Fibroblast of skin of right biceps (primary cell): Measurements from ENCODE around the gene PYDC1.
"Not testable (repeated sequence)": the region's sequence is repeated elsewhere in the genome, so short reads cannot be mapped to it uniquely, and the experiment has no call there.

Experiments
- DNase-seq: peaks from one replicate; pipeline ENCODE4 v3.0.0-alpha.2; 2013

Gene PYDC1

DNA sequence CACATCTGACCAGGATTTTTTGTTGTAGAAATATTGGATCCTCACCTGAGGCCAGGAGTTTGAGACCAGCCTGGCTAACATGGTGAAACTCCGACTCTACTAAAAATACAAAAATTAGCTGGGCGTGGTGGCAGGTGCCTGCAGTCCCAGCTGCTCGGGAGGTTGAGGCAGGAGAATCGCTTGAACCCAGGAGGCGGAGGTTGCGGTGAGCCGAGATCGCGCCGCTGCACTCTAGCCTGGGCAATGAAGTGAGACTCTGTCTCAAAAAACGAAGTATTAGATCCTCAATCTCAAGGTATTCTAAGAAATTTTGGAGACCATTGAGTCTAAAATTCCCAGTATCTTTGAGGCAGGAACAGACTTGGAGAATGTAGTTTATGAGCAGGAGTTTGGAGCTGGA, 21.1 kb downstream of the PYDC1 start:
- not testable (repeated sequence) for DNase-seq

DNA sequence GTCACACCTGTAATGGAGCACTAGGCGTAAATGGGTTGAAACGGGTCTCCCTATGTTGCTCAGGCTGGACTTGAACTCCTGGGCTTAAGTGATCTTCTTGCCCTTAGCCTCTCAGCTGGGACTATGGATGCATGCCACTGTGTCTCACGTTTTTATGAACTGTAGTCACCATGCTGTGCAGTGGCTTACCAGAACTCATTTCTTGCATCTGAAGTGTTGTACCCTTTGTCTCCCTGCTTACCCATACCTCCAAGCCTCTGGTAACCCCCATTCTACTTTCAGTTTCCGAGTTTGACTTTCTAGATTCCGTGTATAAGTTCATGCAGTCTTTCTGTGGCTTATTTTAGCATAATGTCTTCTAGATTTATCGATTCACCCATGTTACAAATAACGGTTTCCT, 22.0 kb downstream of the PYDC1 start:
- no peak for DNase-seq

DNA sequence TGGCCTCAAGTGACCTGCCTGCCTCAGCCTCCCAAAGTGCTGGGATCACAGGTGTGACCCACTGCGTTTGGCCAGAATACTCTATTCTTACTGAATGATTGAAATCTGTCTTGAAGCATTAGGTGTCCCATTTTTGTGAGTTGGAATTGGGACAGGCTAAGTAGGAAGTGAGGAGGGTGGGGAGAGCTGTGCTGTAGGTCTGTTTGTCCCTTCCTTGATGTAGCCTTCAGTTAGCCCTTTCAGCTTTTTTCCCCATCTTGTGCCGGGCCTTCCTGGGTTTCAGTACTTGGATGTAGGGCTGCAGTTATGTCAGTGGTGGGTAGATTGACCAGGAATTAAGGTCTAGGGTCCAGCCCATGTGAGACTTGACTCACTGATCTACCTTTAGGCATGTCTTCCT, 23.1 kb downstream of the PYDC1 start:
- DNase-seq = no peak

DNA sequence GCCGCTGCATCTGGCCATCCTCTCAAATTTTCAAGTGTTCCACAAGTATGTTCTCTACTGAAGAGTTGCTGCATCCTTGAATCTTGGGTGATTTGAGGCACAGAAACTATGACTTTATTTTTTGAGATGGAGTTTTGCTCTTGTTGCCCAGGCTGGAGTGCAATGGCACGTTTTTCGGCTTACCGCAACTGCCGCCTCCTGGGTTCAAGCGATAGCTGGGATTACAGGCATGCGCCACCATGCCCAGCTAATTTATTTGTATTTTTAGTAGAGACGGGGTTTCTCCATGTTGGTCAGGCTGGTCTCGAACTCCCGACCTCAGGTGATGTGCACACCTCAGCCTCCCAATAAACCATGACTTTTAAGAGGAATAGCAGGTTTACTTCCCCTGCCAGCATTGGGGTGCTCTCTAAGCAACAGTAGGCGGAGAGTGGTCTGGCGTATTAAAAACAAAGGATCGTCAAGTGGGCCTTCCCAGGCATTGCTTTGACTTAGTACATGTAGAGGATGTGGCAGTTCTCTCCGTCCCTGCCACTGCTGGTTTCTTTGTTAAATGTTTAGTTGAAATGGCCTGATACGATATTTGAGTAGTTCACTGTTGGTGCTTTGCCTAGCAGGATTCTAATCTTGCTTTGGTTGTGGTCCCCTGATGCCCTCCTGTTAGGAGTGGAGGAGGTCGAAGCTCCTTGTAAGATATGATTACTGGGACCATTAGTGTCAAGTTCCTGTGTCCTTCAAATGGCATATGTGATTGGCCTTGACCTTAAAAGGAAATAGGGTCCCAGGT, 23.9 kb downstream of the PYDC1 start:
- DNase-seq = no peak

DNA sequence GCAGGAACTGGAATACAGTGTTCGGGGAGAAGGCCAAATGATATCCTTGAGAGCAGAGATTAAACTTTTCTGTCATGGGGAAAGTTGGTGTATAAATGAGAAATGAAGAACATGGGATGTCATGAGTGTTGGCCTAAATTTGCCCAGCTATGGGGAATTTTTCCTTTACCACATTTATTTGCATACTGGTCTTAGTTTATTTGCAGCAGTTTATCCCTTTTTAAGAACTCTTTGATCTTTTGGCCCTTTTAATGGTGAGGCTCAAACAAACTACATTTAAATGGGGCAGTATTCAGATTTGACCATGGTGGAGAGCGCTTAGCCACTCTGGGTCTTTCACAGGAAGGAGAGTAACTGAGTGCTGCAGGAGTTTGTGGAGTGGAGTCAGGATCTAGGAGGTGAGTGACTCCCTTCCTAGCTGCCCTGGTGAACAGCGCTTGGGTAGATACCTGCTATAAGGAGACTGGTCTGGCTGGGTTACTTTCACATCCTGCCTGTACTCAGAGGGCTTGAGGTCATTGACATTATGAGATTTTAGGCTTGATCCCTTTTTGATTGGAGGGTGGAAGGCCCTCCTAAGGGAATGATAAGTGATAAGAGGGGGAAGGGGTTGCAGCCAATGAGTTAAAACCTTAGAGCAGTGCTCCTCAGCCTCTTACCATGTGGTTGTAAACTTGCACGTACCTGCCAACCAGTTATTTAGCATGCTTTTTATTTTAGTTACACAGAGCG, 25.1 kb downstream of the PYDC1 start:
- DNase-seq = no peak

DNA sequence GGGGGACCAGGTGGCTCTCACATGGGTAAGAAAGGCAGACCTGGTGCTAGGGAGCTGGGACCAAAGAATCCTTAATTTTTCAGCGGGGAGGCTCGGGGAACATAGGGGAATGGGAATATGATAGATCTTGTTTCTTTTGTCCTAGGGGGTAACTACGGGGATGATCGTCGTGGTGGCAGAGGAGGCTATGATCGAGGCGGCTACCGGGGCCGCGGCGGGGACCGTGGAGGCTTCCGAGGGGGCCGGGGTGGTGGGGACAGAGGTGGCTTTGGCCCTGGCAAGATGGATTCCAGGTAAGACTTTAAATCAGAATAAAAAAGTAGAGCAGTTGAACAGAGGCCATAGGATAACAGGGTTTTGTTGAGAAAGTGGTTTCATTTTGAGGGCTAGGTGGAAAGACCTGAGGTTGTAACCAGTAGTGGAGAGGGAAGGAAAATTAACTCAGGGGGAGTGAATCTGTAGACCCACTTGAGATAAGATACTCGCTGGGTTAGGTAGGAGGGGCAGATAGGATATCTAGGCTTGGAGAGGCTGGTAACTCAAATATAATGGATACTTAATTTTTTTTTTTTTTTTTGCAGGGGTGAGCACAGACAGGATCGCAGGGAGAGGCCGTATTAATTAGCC, 26.0 kb downstream of the PYDC1 start:
- DNase-seq = no peak

DNA sequence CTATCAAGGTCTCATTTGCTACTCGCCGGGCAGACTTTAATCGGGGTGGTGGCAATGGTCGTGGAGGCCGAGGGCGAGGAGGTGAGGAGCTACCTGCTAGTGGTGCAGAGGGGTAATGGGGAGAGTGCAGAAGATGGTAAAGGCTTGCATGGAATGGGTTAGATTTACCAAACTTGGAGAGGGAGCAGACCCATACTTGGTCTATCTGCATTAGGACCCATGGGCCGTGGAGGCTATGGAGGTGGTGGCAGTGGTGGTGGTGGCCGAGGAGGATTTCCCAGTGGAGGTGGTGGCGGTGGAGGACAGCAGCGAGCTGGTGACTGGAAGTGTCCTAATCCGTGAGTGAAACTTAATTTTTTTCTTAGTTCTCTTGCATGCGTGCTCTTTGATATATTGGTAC, 26.9 kb downstream of the PYDC1 start:
- no peak for DNase-seq

DNA sequence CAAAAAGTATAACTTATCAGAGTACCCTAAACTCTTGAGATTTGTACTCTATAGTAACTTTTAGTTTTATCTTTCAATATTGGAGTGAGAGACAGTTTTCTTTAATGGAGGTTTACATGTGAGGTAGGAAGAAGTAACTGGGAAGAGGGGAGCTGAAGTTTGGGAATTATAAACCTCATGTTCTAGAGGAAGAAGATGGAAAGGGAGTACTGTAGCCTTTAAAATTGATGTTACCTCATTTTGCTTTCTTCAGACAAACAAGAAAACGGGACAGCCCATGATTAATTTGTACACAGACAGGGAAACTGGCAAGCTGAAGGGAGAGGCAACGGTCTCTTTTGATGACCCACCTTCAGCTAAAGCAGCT, 27.5 kb downstream of the PYDC1 start:
- no peak for DNase-seq

DNA sequence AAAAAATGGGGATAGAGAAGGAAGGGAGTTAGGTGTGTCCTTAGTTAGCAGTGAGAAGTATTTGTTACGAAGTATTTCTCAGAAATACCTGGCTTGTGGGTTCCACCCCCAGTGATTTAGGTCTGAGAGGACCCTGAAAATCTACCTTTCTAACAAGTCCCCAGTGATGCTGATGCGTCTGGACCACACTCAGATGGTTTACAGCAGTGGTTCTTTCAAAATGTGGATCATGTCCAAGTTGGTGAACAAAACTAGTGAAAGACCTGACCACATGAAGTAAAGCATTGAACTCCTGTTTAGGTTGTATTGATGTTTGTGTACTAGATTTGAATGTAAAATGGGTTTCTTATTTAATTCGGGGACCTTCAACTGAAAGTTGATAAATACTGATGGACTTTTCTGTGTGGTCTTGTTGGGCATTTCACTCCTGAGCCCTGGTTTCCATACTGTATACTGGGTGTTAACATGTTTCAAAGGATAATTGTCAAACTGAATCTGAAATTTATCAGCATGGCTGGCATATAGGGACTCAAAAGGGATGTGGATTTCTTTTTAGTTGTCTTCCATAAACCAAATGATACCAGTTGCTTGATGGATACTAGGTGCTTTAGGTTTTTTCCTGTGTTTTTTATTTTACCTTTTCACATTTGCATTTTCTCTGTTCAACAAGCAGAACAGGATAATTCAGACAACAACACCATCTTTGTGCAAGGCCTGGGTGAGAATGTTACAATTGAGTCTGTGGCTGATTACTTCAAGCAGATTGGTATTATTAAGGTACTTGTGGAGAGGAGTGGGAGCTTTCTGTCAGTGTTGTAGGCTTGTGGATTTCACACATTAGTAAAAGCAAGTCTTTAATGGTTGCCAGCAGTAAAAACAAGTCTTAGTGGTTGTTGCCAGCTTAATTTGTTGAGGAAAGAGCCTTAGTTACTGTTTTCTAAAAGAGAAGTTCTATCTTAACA, 28.2 kb downstream of the PYDC1 start:
- DNase-seq = no peak

DNA sequence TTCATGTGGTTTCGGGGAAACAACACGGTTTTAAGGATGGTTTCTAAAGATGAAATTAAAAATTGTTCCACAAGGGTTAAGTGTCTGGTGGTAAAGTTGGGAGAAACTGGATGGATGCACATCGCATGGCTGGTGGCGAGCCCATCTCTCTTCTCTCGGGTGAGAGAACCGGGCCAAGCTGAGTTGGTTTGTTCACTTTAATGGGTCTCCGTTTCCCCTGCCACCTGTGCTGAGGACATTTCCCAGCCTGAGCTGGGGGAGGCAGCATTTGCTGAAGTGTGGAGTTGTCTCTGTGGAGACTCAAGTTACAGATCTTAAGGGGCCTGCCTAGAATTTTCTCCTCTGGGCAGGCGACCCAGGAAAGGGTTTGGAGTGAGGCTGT, 29.1 kb downstream of the PYDC1 start:
- no peak for DNase-seq

DNA sequence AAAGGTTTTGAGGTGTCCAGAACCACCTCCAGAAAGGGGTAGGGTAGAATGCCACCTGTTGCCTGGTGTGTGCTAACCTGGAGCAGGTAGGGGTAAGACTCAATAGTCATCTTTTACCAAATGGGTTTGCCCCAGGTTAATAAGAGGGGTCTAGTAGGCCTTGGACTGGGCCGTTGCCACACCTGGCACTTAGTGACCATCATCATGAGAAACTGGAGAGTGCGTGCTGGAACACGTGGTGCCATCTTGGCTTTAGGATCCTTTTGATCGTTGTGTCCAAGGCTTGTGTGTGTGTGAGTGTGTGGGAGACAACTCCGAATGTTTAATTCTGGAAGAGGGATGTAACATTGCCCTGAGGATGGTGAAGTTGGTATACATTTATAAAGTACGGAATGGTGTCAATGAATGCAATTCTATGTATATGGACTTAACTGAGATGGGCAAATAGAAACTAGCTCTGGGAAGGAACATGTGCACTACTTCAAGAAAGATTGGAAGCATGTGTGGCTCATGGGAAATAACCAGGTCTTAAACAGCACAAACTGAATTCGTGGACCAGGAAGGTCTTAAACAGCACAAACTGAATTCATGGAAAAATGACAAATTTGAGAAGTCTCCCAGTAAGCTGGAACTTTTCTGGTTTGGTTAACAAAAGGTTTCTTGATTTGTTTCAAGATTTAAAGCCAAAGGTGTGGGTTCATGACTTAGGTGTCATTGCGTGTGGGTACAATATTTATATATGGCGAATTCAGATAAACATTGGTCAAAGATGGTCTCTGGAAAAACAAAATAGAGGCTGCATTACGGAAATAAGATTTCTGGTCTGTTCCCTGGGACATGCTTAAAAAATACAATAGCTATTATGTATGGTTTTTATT, 29.8 kb downstream of the PYDC1 start:
- DNase-seq = no peak

DNA sequence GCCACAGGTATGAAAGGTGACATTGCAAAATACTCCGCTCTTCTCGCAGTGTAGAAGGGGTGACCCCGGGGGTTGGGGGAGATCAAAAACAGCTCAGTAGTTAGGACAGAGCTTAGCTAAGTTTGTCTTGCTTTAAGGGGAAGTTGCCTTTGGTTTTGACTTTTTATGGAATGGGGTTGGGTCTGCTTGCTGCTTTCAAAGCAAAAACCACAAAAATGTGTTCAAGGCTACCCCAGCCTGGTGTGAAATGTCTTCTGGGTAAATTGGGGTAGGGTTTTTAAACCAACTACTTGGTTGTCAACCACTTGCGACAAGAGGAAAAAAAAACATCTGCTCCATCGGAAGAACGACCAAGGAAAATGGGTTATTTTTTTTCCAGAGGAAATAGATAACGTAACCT, 30.8 kb downstream of the PYDC1 start:
- DNase-seq = no peak

DNA sequence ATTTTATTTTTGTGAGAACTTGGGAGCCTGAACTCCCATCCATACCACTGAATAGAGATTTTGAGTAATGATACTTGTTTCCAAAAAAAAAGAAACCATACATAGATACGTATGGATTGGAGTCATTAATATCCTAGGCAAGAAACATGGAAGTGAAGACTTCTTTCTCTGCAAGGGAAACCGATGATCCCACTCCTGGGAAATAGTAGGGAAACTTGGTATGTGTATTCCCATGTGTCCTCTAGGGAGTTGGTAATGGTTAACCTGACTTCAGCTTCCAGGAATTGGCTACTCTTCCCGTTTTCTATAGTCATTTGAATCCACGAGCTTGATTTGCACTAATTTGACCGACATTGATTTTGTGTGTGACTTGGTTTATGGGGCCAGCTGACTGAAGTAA, 31.6 kb downstream of the PYDC1 start:
- no peak for DNase-seq

DNA sequence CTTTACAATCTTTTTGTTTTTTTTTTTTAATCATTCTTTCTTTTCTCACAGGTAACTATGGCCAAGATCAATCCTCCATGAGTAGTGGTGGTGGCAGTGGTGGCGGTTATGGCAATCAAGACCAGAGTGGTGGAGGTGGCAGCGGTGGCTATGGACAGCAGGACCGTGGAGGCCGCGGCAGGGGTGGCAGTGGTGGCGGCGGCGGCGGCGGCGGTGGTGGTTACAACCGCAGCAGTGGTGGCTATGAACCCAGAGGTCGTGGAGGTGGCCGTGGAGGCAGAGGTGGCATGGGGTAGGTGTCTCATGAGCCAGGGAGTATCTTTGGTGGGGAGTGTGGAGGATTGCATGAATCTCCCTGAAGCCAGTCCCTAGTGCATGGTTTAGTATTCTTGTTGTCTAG, 32.0 kb downstream of the PYDC1 start:
- DNase-seq = no peak

DNA sequence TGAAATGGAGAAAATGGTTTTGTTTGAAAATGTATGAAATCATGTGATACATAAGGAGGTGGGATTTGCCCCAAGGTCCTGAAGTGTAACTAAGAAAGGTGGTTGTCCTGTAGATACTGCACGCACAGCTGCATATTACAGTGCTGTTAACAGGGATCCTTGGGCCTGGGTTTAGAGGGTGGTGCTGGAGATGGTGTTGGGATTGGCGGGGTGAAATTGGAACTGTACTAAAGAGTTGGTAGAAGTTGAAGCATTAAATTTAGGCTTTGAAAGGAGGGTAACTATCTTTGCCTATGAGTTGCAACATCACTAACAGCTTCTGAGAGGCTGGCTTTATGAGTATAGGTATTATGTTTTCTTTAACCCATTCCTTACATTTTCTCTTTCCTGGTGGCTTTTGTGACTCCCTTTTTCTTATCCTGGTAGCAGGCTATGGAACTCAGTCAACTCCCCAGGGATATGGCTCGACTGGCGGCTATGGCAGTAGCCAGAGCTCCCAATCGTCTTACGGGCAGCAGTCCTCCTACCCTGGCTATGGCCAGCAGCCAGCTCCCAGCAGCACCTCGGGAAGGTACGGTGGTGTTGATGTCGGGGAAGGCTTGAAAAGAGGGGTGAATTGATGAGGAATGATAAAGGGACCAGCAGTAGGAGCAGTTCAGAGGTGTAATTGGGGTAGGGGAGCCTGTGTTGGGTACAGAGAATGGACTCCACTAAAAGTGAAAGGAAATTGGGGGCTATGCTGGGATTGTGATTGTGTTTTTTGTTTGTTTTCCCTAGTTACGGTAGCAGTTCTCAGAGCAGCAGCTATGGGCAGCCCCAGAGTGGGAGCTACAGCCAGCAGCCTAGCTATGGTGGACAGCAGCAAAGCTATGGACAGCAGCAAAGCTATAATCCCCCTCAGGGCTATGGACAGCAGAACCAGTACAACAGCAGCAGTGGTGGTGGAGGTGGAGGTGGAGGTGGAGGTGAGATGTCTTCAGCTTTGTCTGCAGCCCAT, 33.2 kb downstream of the PYDC1 start:
- DNase-seq = no peak

DNA sequence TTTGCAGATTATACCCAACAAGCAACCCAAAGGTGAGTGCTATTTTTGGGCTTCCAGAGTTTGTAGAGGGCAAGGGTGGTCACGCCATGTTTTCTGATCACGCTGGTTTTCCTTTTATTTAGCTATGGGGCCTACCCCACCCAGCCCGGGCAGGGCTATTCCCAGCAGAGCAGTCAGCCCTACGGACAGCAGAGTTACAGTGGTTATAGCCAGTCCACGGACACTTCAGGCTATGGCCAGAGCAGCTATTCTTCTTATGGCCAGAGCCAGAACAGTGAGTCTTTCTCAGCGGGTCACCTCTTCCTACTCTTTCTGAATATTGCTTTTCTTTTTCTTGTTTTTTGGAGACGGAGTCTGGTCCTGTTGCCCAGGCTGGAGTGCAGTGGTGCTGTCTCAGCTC, 34.5 kb downstream of the PYDC1 start:
- DNase-seq = no peak

DNA sequence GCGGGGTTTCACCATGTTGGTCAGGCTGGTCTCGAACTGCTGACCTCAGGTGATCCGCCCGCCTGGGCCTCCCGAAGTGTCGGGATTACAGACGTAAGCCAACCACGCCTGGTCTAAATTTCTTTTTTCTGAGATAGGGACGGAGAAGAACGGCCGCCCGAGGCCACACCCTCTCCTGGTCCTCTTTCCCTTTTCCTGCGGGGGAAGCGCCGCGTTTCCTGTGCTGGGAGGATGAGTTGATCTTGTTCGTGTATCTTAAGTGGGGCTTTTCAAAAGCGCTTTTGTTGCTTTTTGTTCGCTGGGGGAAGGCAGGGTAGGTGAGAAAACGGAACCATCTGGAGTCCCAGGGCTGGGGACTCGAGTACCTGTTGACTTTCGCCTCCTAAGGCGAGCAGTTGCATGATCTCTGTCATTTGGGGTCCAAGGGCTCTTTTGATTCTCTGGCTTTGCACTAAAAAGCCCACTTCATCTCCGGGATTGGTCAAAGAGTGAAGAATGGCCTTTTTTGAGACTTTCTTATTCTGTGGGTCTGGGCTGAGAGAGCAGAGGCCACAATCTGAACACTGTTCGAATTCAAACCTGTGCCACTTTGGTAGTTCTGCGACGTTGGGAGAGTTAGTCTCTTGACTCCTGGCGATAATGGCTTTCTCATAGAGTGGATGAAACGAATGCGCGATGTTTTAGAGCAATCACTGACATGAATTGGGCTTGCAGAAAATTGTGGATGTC, 35.7 kb downstream of the PYDC1 start:
- peak; percentile 44 for DNase-seq

DNA sequence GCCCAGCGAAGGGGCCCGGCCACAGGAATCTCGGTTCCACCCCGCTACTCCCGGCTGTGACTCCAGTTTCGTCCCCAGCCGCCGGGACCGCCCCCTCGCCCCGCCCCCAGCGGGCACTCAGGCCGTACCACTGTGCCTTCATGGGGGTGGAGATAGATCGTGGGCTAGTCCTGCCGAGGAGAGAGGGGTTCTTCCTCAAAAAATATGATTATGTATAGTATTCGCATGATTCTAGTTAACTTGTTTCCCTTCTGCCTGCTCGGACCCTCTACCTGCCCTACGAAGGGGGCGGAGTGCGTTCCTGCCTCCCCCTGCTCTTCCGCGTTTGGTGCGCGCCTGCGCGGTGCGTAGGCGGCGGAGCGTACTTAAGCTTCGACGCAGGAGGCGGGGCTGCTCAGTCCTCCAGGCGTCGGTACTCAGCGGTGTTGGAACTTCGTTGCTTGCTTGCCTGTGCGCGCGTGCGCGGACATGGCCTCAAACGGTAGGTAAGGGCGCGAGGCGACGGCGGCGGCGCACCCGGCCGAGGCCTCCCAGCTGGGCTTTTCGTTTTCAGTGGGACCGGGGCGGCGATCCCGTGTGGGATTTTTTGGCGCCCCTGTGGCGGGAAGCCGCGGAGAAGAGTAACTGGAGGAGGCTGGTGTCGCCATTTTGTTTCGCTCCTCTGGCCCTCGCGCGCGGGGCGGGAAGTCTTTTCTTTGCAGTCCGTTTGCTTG, 37.0 kb downstream of the PYDC1 start, which contains the start of gene FUS:
Gene FUS (plus strand): TSS at position 393 of the 713 bp plus-strand sequence. CDS start 76 bp downstream, at position 469.
- DNase-seq = peak; percentile 86

DNA sequence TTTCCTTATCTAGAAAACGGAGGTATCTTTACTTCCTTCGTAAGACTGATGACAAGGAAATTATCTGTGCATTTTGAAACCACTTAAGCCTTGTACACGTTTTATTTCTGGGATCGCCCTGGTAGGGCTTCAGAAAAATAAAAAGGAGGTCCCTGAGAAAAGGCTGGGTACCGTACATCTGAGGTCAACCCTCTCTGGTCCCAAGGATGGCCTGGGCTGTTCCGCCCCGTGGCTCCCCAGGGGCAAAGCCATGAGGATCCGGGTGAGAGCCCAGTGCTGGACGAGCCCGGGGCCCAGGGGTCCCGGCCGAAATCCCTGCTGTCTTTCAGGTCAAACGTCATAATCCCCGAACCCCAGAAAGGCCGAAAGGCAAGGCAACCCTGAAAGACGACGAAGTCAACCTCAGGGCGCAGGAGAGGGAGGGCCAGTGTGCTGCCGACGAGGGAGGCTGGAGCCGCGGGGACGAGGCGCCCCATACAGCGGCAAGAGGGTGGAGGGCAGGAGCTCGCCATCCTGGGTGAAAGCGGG, 37.7 kb downstream of the PYDC1 start:
- no peak for DNase-seq
